Breast epithelium (tissue), 4 donors: ENCODE measurements around the gene CLIP1. TPM values are rescaled to one million over a fixed set of nuclear protein-coding genes. Genes with fewer than 3 reads are reported as not detected.
"Not testable (repeated sequence)": the region's sequence is repeated elsewhere in the genome, so short reads cannot be mapped to it uniquely, and the experiment has no call there.

Experiments
- DNase-seq, 2 donors: peaks; one replicate each; pipeline ENCODE4 v3.0.0-alpha.2; 2019; ENCODE audit warnings: low spot score in 2 of 2
- H3K27ac ChIP-seq, 2 donors: fragments of 200-600 bp; sonication (generic) in 1 of 2; one replicate each; pipeline ENCODE4 v1.5.1; 2016 to 2019; ENCODE audit warnings: mild to moderate bottlenecking in 1 of 2
- H3K27me3 ChIP-seq, 2 donors: fragments of 200-600 bp; sonication (generic) in 1 of 2; one replicate each; pipeline versions ENCODE4 v1.5.1 to v1.6.0; 2017 to 2019; ENCODE audit warnings: control low read depth in 1 of 2, mild to moderate bottlenecking in 1 of 2
- H3K36me3 ChIP-seq: fragments of 200-600 bp; one replicate; pipeline ENCODE4 v1.5.1; 2019
- H3K4me1 ChIP-seq, 2 donors: fragments of 200-600 bp; sonication (generic); one replicate each; pipeline ENCODE4 v1.5.1; 2016 to 2019; ENCODE audit warnings: control low read depth in 1 of 2
- H3K4me3 ChIP-seq, 3 donors: fragments of 200-600 bp; sonication (generic); 1 replicate in 2 of 3; 2 replicates in 1 of 3; pipeline ENCODE4 v1.5.1; 2016 to 2019; ENCODE audit warnings: mild to moderate bottlenecking in 3 of 3, moderate library complexity in 2 of 3
- H3K9me3 ChIP-seq, 2 donors: fragments of 200-600 bp; sonication (generic) in 1 of 2; one replicate each; pipeline ENCODE4 v1.5.1; 2016 to 2019; ENCODE audit warnings: control low read depth in 1 of 2
- CTCF ChIP-seq, 3 donors: fragments of 450-650 bp; IDR thresholded peaks; one replicate each; pipeline ENCODE4 v1.5.1; 2016 to 2017; ENCODE audit warnings: antibody characterized with exemption in 3 of 3, mild to moderate bottlenecking in 3 of 3, moderate library complexity in 3 of 3
- POLR2A ChIP-seq: fragments of 450-650 bp; IDR thresholded peaks from one replicate; pipeline ENCODE4 v1.6.1; 2016; ENCODE audit warnings: antibody characterized with exemption, mild to moderate bottlenecking, moderate library complexity
- POLR2AphosphoS5 ChIP-seq, 3 donors: sonication (generic); formaldehyde crosslinking; IDR thresholded peaks; one replicate each; pipeline ENCODE4 v1.6.1; 2017; ENCODE audit warnings: antibody characterized with exemption in 3 of 3
- intact Hi-C: fragments of 100-400 bp; cut with DNase I; formaldehyde crosslinking; loops from one replicate; pipeline ENCODE4 v1.15.1; 2023; ENCODE audit warnings: low total_unique reads
- total RNA-seq, 3 donors: library from RNA; depleted of rRNA; stranded (reverse); fragments of >200 nt; gene quantifications; one replicate each; pipeline ENCODE4 v1.1.0, GENCODE V29; 2016

The CLIP1 gene
- total RNA-seq, 3 donors from 2014 or later, result 86.9 to 126 (median 108) TPM

- H3K9me3 ChIP-seq, H3K27me3 ChIP-seq, intact Hi-C loops, H3K4me3 ChIP-seq, H3K36me3 ChIP-seq, H3K4me1 ChIP-seq: not testable (repeated sequence)
- peak in 1 of 2 donors; percentile 83 for DNase-seq
- peak; percentile 40 to 74 (median 57) for TF ChIP-seq POLR2AphosphoS5 (IDR thresholded peaks at IDR 0.05)
- H3K27ac ChIP-seq, result peak overlapping the region; percentile 88
Observed at GRCh38 chr12:122464317-122465042, 42.0 kb upstream of the CLIP1 start.

GRCh38 chr12:122460641-122461040 lies 38.2 kb upstream of the CLIP1 start:
- Histone ChIP-seq H3K27ac (no peak overlapping the region), H3K27me3 (no peaks in the 10 kb centered on the region), H3K36me3 (no peaks in the 10 kb centered on the region), H3K9me3 (no peaks in the 10 kb centered on the region), H3K4me1 (no peaks in the 10 kb centered on the region), H3K4me3 (no peak overlapping the region)
- DNase-seq, result no peak
- intact Hi-C loops, result no loop called here
- TF ChIP-seq CTCF (IDR thresholded peaks at IDR 0.05) (no peak), POLR2AphosphoS5 (IDR thresholded peaks at IDR 0.05) (no peak), POLR2A (no peak)

- TF ChIP-seq CTCF (IDR thresholded peaks at IDR 0.05) (no peak), POLR2A (no peak), POLR2AphosphoS5 (IDR thresholded peaks at IDR 0.05) (no peak)
- H3K36me3 ChIP-seq, result no peaks in the 10 kb centered on the region
- H3K4me1 ChIP-seq, result no peaks in the 10 kb centered on the region
- intact Hi-C loops, result no loop called here
- no peak for DNase-seq
- H3K4me3 ChIP-seq, result no peak overlapping the region
- H3K27ac ChIP-seq, result no peak overlapping the region
- no peaks in the 10 kb centered on the region for H3K27me3 ChIP-seq
- H3K9me3 ChIP-seq, result no peaks in the 10 kb centered on the region
Observed at GRCh38 chr12:122460061-122460460, 37.6 kb upstream of the CLIP1 start.

GRCh38 chr12:122459211-122459610 lies 36.7 kb upstream of the CLIP1 start:
- no peak overlapping the region for H3K27ac ChIP-seq
- H3K27me3 ChIP-seq, result no peaks in the 10 kb centered on the region
- intact Hi-C loops, result no loop called here
- no peaks in the 10 kb centered on the region for H3K9me3 ChIP-seq
- H3K4me3 ChIP-seq, result no peak overlapping the region
- H3K36me3 ChIP-seq, result no peaks in the 10 kb centered on the region
- TF ChIP-seq POLR2AphosphoS5 (IDR thresholded peaks at IDR 0.05) (no peak), POLR2A (no peak), CTCF (IDR thresholded peaks at IDR 0.05) (no peak)
- H3K4me1 ChIP-seq, result no peaks in the 10 kb centered on the region
- DNase-seq, result no peak

- intact Hi-C loops, result no loop called here
- H3K27me3 ChIP-seq, result no peaks in the 10 kb centered on the region
- H3K27ac ChIP-seq, result no peak overlapping the region
- H3K4me1 ChIP-seq, result no peaks in the 10 kb centered on the region
- no peak overlapping the region for H3K4me3 ChIP-seq
- DNase-seq, result no peak
- no peaks in the 10 kb centered on the region for H3K9me3 ChIP-seq
- H3K36me3 ChIP-seq, result no peaks in the 10 kb centered on the region
- no peak for TF ChIP-seq CTCF (IDR thresholded peaks at IDR 0.05)
- TF ChIP-seq POLR2A, result no peak
- TF ChIP-seq POLR2AphosphoS5 (IDR thresholded peaks at IDR 0.05), result no peak
Observed at GRCh38 chr12:122458105-122459035, 35.9 kb upstream of the CLIP1 start.
